K562 (cell line): ENCODE measurements around the gene ZNF45. TPM values are rescaled to one million over a fixed set of nuclear protein-coding genes. Genes with fewer than 3 reads are reported as not detected.

ENCODE experiments used
- CC2D1A ChIP-seq: fragments of 450-650 bp; IDR thresholded peaks from 2 replicates; pipeline ENCODE4 v1.6.1; 2017; ENCODE audit warnings: mild to moderate bottlenecking
- ETV5 ChIP-seq: sonication (generic); formaldehyde crosslinking; IDR thresholded peaks from 2 replicates; pipeline ENCODE4 v1.4.0; 2020; ENCODE audit warnings: low read depth, mild to moderate bottlenecking, missing genetic modification reagents
- IFI16 ChIP-seq: fragments of 250-450 bp; sonication (Bioruptor Pico); IDR thresholded peaks from 2 replicates; pipeline ENCODE4 v2.1.2; 2022; ENCODE audit warnings: mild to moderate bottlenecking, inconsistent platforms
- MAFG ChIP-seq: fragments of 450-650 bp; conservative IDR thresholded peaks from 2 replicates; pipeline ENCODE4 v1.6.1; 2016; ENCODE audit warnings: missing genetic modification characterization, missing compliant biosample characterization
- MED1 ChIP-seq: sonication (generic); formaldehyde crosslinking; IDR thresholded peaks from 2 replicates; pipeline ENCODE4 v1.8.1; 2023; ENCODE audit warnings: missing genetic modification reagents, borderline replicate concordance
- MIER1 ChIP-seq: fragments of 450-650 bp; IDR thresholded peaks from 2 replicates; pipeline ENCODE4 v1.6.1; 2016; ENCODE audit warnings: antibody characterized with exemption, mild to moderate bottlenecking, low read depth
- NELFE ChIP-seq: IDR thresholded peaks from 2 replicates; pipeline ENCODE4 v1.6.1; 2011; ENCODE audit warnings: mild to moderate bottlenecking; ENCODE audit not compliant: insufficient read depth, insufficient read length
- NUFIP1 ChIP-seq: fragments of 450-650 bp; IDR thresholded peaks from 2 replicates; pipeline ENCODE4 v1.6.1; 2018; ENCODE audit not compliant: partially characterized antibody
- SREBF1 ChIP-seq: fragments of 150-350 bp; IDR thresholded peaks from 2 replicates; pipeline ENCODE4 v1.6.1; 2014; ENCODE audit warnings: antibody characterized with exemption, low read depth, low read length, borderline replicate concordance
- SRF ChIP-seq, 2 experiments: fragments of 250-450, 450-650 bp in 1 of 2; sonication (Bioruptor Pico) in 1 of 2; sonication (generic) in 1 of 2; formaldehyde crosslinking; IDR thresholded peaks; 2 replicates each; pipeline versions ENCODE4 v1.5.0 to v1.5.1; 2020 to 2022; ENCODE audit warnings: mild to moderate bottlenecking in 1 of 2, missing genetic modification reagents in 1 of 2
- TBP ChIP-seq: optimal IDR thresholded peaks from 2 replicates; pipeline ENCODE3; 2011; ENCODE audit warnings: low read depth, low read length, improper control_type of control experiment
- ZNF24 ChIP-seq: fragments of 450-650 bp; IDR thresholded peaks from 2 replicates; pipeline ENCODE4 v1.6.1; 2016
- ZNF764 ChIP-seq: fragments of 250-450 bp; sonication (Bioruptor Pico); IDR thresholded peaks from 2 replicates; pipeline ENCODE4 v1.4.0; 2020; ENCODE audit warnings: low read depth, mild to moderate bottlenecking, moderate library complexity
- polyA plus RNA-seq, 8 experiments: library from polyadenylated mRNA; depleted of rRNA in 4 of 8; stranded (reverse) in 5 of 8; unstranded in 3 of 8; fragments of >200 nt; fragmentation: Nextera tagmentation in 2 of 8; fragmentation: Illumina TruSeq in 1 of 8; extraction: Ambion mirVana in 2 of 8; extraction: Trizol in 1 of 8; gene quantifications; 2 replicates each; pipeline versions ENCODE4 v1.2.1 to v1.2.3, GENCODE V29; 2011 to 2014; ENCODE audit warnings: inconsistent platforms in 1 of 8, missing spikeins in 1 of 8
- total RNA-seq, 7 experiments: library from RNA; depleted of rRNA in 6 of 7; stranded (reverse); fragments of >200 nt in 6 of 7; fragmentation: Illumina TruSeq in 2 of 7; extraction: Trizol in 2 of 7; gene quantifications; 2 replicates each; pipeline versions ENCODE4 v1.2.1 to v1.2.3, GENCODE V29; 2011 to 2021; ENCODE audit warnings: low replicate concordance in 1 of 7
- TF ChIP-seq, protein P1 (sequence below): fragments of 450-650 bp; IDR thresholded peaks from 2 replicates; pipeline ENCODE4 v1.6.1; 2016; ENCODE audit warnings: antibody characterized with exemption
- TF ChIP-seq, protein P2 (sequence below): fragments of 200-800 bp; sonication (Bioruptor generic); IDR thresholded peaks from 2 replicates; pipeline ENCODE4 v1.6.1; 2016; ENCODE audit warnings: missing genetic modification characterization, missing compliant biosample characterization
- TF ChIP-seq, protein P3 (sequence below): fragments of 150-350 bp; conservative IDR thresholded peaks from 2 replicates; pipeline ENCODE4 v1.6.1; 2014; ENCODE audit warnings: low read length

ZNF45 gene
- total and polyA plus RNA-seq, 9 of the 15 experiments (the other 6 are each of a cell fraction or from before 2014, with no cell fraction given), result 2.6 to 10.6 (median 9.4) TPM

DNA sequence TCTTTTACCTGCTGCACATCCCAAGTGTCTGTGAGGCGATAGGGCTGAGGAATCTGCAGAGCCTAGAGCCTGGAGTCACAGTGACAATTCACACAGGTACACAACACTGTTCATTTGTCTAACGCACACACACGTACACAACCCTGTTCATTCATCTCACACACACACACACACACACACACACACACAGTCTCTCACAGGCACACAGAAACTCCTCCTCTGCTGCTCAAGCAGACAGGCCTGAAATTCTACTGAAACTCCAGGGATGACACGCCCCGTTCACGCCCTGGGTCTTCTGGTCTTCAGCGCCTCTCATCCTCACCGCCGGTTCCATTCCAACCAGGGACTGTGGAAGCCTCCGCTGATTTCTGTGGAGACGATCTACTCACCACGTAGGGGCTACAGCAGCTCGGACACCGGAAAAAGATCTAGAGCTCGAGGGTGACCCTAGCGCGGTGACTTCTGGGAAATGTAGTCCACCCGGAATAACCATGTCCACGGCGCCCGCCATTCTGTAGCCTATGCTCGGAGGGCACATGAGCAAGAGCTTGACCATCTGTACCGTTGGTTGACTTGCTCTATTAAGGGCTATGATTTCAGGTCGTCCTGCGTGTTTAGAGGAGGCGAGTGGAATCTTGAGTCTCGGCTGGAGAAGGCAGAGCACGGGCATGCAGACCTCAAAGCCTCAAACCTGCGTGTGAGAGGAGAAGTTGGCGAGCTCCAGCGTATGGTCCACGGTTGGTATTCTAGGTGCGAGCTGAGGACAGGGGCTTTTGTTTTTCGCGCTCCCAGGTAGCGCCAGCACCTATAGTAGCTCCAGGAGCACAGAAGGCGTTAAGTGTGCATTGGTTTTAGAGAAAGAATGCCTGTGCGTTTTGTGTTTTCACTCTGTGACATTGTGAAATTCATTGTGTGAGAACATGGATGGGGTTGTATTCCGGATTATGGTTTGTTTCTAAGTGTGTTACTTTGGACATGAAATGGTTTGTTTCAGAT lies 33.4 kb downstream of the ZNF45 start (continued):
- TF ChIP-seq ETV5 (CRISPR knock-in tag), result 0 out of 2 replicates have a peak, but pooled peaks have one; percentile 39
- no peak for TF ChIP-seq NELFE
- no peak for TF ChIP-seq TBP
- no peak for TF ChIP-seq MIER1
- TF ChIP-seq SRF (CRISPR knock-in tag; IDR thresholded peaks at IDR 0.05), result no peak
- TF ChIP-seq ZNF24, result no peak
- no peak for TF ChIP-seq IFI16 (CRISPR knock-in tag)
- peak; percentile 16; the same call in 1 of the 2 replicates for TF ChIP-seq CC2D1A
- TF ChIP-seq SREBF1, result no peak
- TF ChIP-seq, protein P1, sequence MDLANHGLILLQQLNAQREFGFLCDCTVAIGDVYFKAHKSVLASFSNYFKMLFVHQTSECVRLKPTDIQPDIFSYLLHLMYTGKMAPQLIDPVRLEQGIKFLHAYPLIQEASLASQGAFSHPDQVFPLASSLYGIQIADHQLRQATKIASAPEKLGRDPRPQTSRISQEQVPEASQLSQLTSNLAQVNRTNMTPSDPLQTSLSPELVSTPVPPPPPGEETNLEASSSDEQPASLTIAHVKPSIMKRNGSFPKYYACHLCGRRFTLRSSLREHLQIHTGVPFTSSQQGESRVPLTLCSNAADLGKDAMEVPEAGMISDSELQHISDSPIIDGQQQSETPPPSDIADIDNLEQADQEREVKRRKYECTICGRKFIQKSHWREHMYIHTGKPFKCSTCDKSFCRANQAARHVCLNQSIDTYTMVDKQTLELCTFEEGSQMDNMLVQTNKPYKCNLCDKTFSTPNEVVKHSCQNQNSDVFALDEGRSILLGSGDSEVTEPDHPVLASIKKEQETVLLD, result no peak
- TF ChIP-seq, protein P2, sequence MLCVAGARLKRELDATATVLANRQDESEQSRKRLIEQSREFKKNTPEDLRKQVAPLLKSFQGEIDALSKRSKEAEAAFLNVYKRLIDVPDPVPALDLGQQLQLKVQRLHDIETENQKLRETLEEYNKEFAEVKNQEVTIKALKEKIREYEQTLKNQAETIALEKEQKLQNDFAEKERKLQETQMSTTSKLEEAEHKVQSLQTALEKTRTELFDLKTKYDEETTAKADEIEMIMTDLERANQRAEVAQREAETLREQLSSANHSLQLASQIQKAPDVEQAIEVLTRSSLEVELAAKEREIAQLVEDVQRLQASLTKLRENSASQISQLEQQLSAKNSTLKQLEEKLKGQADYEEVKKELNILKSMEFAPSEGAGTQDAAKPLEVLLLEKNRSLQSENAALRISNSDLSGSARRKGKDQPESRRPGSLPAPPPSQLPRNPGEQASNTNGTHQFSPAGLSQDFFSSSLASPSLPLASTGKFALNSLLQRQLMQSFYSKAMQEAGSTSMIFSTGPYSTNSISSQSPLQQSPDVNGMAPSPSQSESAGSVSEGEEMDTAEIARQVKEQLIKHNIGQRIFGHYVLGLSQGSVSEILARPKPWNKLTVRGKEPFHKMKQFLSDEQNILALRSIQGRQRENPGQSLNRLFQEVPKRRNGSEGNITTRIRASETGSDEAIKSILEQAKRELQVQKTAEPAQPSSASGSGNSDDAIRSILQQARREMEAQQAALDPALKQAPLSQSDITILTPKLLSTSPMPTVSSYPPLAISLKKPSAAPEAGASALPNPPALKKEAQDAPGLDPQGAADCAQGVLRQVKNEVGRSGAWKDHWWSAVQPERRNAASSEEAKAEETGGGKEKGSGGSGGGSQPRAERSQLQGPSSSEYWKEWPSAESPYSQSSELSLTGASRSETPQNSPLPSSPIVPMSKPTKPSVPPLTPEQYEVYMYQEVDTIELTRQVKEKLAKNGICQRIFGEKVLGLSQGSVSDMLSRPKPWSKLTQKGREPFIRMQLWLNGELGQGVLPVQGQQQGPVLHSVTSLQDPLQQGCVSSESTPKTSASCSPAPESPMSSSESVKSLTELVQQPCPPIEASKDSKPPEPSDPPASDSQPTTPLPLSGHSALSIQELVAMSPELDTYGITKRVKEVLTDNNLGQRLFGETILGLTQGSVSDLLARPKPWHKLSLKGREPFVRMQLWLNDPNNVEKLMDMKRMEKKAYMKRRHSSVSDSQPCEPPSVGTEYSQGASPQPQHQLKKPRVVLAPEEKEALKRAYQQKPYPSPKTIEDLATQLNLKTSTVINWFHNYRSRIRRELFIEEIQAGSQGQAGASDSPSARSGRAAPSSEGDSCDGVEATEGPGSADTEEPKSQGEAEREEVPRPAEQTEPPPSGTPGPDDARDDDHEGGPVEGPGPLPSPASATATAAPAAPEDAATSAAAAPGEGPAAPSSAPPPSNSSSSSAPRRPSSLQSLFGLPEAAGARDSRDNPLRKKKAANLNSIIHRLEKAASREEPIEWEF (CRISPR knock-in tag), result no peak
- TF ChIP-seq ZNF764 (CRISPR knock-in tag), result no peak
- no peak for TF ChIP-seq MED1
- TF ChIP-seq NUFIP1, result no peak
- TF ChIP-seq MAFG (tag), result no peak
- TF ChIP-seq, protein P3, sequence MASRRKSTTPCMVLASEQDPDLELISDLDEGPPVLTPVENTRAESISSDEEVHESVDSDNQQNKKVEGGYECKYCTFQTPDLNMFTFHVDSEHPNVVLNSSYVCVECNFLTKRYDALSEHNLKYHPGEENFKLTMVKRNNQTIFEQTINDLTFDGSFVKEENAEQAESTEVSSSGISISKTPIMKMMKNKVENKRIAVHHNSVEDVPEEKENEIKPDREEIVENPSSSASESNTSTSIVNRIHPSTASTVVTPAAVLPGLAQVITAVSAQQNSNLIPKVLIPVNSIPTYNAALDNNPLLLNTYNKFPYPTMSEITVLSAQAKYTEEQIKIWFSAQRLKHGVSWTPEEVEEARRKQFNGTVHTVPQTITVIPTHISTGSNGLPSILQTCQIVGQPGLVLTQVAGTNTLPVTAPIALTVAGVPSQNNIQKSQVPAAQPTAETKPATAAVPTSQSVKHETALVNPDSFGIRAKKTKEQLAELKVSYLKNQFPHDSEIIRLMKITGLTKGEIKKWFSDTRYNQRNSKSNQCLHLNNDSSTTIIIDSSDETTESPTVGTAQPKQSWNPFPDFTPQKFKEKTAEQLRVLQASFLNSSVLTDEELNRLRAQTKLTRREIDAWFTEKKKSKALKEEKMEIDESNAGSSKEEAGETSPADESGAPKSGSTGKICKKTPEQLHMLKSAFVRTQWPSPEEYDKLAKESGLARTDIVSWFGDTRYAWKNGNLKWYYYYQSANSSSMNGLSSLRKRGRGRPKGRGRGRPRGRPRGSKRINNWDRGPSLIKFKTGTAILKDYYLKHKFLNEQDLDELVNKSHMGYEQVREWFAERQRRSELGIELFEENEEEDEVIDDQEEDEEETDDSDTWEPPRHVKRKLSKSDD, result no peak
